ENCODE data around the gene PLEKHA5.

PLEKHA5 gene

GRCh38 chr12:19144287-19144686 lies 14.8 kb downstream of the PLEKHA5 start:
- no peak for TF ChIP-seq CTCF (IDR thresholded peaks at IDR 0.05)

DNA sequence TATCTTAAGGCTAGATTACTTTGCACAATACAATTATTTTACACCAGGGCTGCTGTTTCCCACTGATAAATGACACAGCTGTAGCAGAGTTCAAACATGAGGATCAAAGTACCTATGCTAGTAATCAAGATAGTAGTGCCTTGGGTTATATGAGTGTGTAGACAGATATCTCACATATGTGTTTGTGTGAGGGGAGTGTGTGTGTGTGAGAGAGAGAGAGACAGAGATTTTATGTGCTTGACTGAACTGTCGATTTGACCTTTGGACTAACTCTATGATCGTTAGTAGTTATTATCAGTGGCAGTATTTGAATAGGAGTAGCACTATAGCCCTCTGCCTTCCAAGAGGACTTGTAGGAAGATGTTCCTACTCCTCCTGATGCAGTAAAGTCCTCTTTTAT lies 15.5 kb downstream of the PLEKHA5 start:
- TF ChIP-seq CTCF (IDR thresholded peaks at IDR 0.05): no peak

DNA sequence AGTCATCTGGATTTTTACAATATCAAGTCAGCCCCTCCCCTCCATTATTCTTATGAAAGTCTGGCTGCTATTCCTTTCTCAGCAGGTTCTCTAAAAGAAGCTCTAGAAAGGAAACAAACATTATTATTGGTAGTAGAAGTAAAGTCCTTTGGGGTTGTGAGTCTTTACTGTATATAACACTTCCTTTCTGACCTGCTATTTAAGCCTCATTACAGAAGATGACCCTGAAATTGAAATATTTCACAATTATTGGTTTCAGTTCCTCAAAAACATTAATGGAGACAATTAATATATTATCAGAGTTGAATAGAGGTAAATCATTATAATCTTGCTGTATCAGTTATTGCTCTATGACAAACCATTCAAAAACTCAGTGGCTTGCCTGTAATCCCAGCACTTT lies 19.3 kb downstream of the PLEKHA5 start:
- TF ChIP-seq CTCF (IDR thresholded peaks at IDR 0.05): no peak

GRCh38 chr12:19150273-19150900 lies 20.9 kb downstream of the PLEKHA5 start:
- TF ChIP-seq CTCF (IDR thresholded peaks at IDR 0.05): no peak

DNA sequence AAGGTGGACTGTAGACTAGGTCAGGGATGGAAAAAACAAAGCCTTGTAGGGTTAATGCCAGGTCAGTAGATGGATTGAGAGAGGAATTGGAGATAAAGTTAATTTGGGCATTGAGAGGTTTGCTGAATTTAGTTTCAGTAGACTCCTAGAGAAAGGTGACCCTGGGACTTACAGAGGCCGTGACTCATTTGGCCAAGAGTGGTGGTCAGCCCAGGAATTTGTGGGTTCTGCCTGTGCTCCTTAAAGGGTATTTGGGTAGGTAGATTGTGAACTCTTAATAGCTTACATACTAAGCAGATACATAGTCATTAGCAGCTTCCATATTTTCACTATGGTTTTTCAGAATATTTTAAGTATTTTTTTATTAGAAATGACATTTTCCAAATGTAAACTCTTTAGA lies 21.8 kb downstream of the PLEKHA5 start:
- TF ChIP-seq CTCF (IDR thresholded peaks at IDR 0.05): no peak

- TF ChIP-seq CTCF (IDR thresholded peaks at IDR 0.05): no peak
Measured at GRCh38 chr12:19153396-19153795, 23.9 kb downstream of the PLEKHA5 start.

GRCh38 chr12:19154686-19155085 lies 25.2 kb downstream of the PLEKHA5 start:
- no peak for TF ChIP-seq CTCF (IDR thresholded peaks at IDR 0.05)
